Hepatocyte (in vitro differentiated cells): ENCODE results near the gene MALL. TPM values are rescaled to one million over a fixed set of nuclear protein-coding genes. Genes with fewer than 3 reads are reported as not detected.
"Not testable (repeated sequence)": the region's sequence is repeated elsewhere in the genome, so short reads cannot be mapped to it uniquely, and the experiment has no call there.

Source experiments
- DNase-seq: peaks from one replicate; pipeline ENCODE4 v3.0.0-alpha.2; 2016; ENCODE audit warnings: low spot score
- H2AFZ ChIP-seq: fragments of 200-600 bp; sonication (generic); 2 replicates; pipeline ENCODE4 v1.6.0; 2016; ENCODE audit warnings: antibody characterized with exemption, mild to moderate bottlenecking
- H3K27ac ChIP-seq: fragments of 200-600 bp; sonication (generic); 2 replicates; pipeline ENCODE4 v1.5.1; 2016; ENCODE audit warnings: mild to moderate bottlenecking
- H3K27me3 ChIP-seq: fragments of 200-600 bp; sonication (generic); 2 replicates; pipeline ENCODE4 v1.6.1; 2016
- H3K36me3 ChIP-seq: fragments of 200-600 bp; sonication (generic); replicated peaks from 2 replicates; pipeline ENCODE4 v1.5.1; 2016; ENCODE audit warnings: low read depth; ENCODE audit not compliant: insufficient read depth
- H3K4me1 ChIP-seq: fragments of 200-600 bp; sonication (generic); 2 replicates; pipeline ENCODE4 v1.5.1; 2016; ENCODE audit warnings: mild to moderate bottlenecking, moderate library complexity; ENCODE audit not compliant: insufficient read depth
- H3K4me2 ChIP-seq: fragments of 200-600 bp; sonication (generic); 2 replicates; pipeline ENCODE4 v1.6.0; 2016
- H3K4me3 ChIP-seq: fragments of 200-600 bp; sonication (generic); 2 replicates; pipeline ENCODE4 v1.5.1; 2016; ENCODE audit warnings: mild to moderate bottlenecking
- H3K79me2 ChIP-seq: fragments of 200-600 bp; sonication (generic); 2 replicates; pipeline ENCODE4 v1.6.0; 2017; ENCODE audit warnings: mild to moderate bottlenecking
- H3K9me2 ChIP-seq: fragments of 200-600 bp; sonication (generic); replicated peaks from 2 replicates; pipeline ENCODE4 v1.6.0; 2017; ENCODE audit warnings: mild to moderate bottlenecking; ENCODE audit not compliant: insufficient read depth
- H3K9me3 ChIP-seq: fragments of 200-600 bp; sonication (generic); 2 replicates; pipeline ENCODE4 v1.5.1; 2016; ENCODE audit warnings: low read depth, mild to moderate bottlenecking
- H4K20me1 ChIP-seq: fragments of 200-600 bp; sonication (generic); 2 replicates; pipeline ENCODE4 v1.6.0; 2016; ENCODE audit warnings: mild to moderate bottlenecking; ENCODE audit not compliant: insufficient read depth, poor library complexity, severe bottlenecking
- WGBS: methylation state at CpG from one replicate; pipeline ENCODE4 v1.1.6; 2016; ENCODE audit warnings: low lambda C conversion rate; ENCODE audit errors: missing lambda C conversion rate; 5-methylcytosine and 5-hydroxymethylcytosine counted together
- polyA plus RNA-seq: library from polyadenylated mRNA; unstranded; fragments of >200 nt; fragmentation: Nextera tagmentation; extraction: Ambion mirVana; gene quantifications from 2 replicates; pipeline ENCODE4 v1.2.1, GENCODE V29; 2016
- total RNA-seq: library from RNA; depleted of rRNA; stranded (reverse); fragments of >200 nt; gene quantifications from 2 replicates; pipeline ENCODE4 v1.2.3, GENCODE V29; 2014

MALL gene
- total and polyA plus RNA-seq, 2 experiments from 2014 or later = 30.8 to 55.7 TPM

- not testable (repeated sequence) for H3K27me3 ChIP-seq, H3K79me2 ChIP-seq, H3K4me1 ChIP-seq, H3K9me3 ChIP-seq, H2AFZ ChIP-seq, H3K4me3 ChIP-seq, H3K4me2 ChIP-seq, H3K27ac ChIP-seq, H3K36me3 ChIP-seq, H4K20me1 ChIP-seq, DNase-seq, H3K9me2 ChIP-seq
- WGBS = no CpG with 5 or more reads among the region's 11 CpGs
Observed at GRCh38 chr2:110059009-110059693, 56.5 kb downstream of the MALL start.

GRCh38 chr2:110058034-110058433 lies 57.6 kb downstream of the MALL start:
- not testable (repeated sequence) for DNase-seq, H2AFZ ChIP-seq, H3K4me3 ChIP-seq, H3K9me2 ChIP-seq, H3K36me3 ChIP-seq, H3K9me3 ChIP-seq, H3K27me3 ChIP-seq, H4K20me1 ChIP-seq, H3K4me1 ChIP-seq, H3K79me2 ChIP-seq, H3K27ac ChIP-seq, H3K4me2 ChIP-seq

- DNase-seq, H3K36me3 ChIP-seq, H3K27me3 ChIP-seq, H3K27ac ChIP-seq, H3K9me3 ChIP-seq, H3K9me2 ChIP-seq, H3K79me2 ChIP-seq, H3K4me1 ChIP-seq, H3K4me3 ChIP-seq, H4K20me1 ChIP-seq, H2AFZ ChIP-seq, H3K4me2 ChIP-seq: not testable (repeated sequence)
- WGBS = no CpG with 5 or more reads among the region's 8 CpGs
Observed at GRCh38 chr2:110055819-110056408, 59.7 kb downstream of the MALL start.

- peak overlapping the region; percentile 88 for H3K27ac ChIP-seq
- H3K9me2 ChIP-seq, H2AFZ ChIP-seq: not testable (repeated sequence)
Observed at GRCh38 chr2:110054521-110055407, 60.9 kb downstream of the MALL start.

GRCh38 chr2:110053688-110054087 lies 61.9 kb downstream of the MALL start:
- not testable (repeated sequence) for H3K27me3 ChIP-seq, H3K9me3 ChIP-seq, H2AFZ ChIP-seq, H3K27ac ChIP-seq, DNase-seq, H4K20me1 ChIP-seq, H3K4me1 ChIP-seq, H3K36me3 ChIP-seq, H3K79me2 ChIP-seq, H3K9me2 ChIP-seq, H3K4me2 ChIP-seq, H3K4me3 ChIP-seq
- WGBS = no CpG with 5 or more reads among the region's 5 CpGs

More at GRCh38 chr2:110054521-110055407, 60.9 kb downstream of the MALL start:
- DNase-seq = peak; percentile 29
- H3K79me2 ChIP-seq, H3K9me3 ChIP-seq, H4K20me1 ChIP-seq, H3K4me1 ChIP-seq, H3K4me3 ChIP-seq, H3K4me2 ChIP-seq, H3K27me3 ChIP-seq, H3K36me3 ChIP-seq: not testable (repeated sequence)
- 15% methylated on average over 4 of the region's 11 CpGs for WGBS

GRCh38 chr2:110052166-110052565 lies 63.5 kb downstream of the MALL start:
- DNase-seq, H3K9me3 ChIP-seq, H3K36me3 ChIP-seq, H3K4me2 ChIP-seq, H3K4me3 ChIP-seq, H2AFZ ChIP-seq, H3K27ac ChIP-seq, H3K27me3 ChIP-seq, H3K79me2 ChIP-seq, H3K9me2 ChIP-seq, H3K4me1 ChIP-seq, H4K20me1 ChIP-seq: not testable (repeated sequence)
- no CpG with 5 or more reads among the region's 4 CpGs for WGBS

GRCh38 chr2:110050222-110050621 lies 65.4 kb downstream of the MALL start:
- H3K4me3 ChIP-seq, H2AFZ ChIP-seq, H3K79me2 ChIP-seq, H3K9me2 ChIP-seq, H3K36me3 ChIP-seq, H3K27me3 ChIP-seq, H3K9me3 ChIP-seq, H3K27ac ChIP-seq, H3K4me1 ChIP-seq, H3K4me2 ChIP-seq, H4K20me1 ChIP-seq, DNase-seq: not testable (repeated sequence)
- no CpG with 5 or more reads among the region's 5 CpGs for WGBS

GRCh38 chr2:110049769-110050168 lies 65.9 kb downstream of the MALL start:
- not testable (repeated sequence) for H4K20me1 ChIP-seq, H3K9me3 ChIP-seq, H3K79me2 ChIP-seq, H3K4me3 ChIP-seq, H3K4me1 ChIP-seq, DNase-seq, H3K4me2 ChIP-seq, H2AFZ ChIP-seq, H3K36me3 ChIP-seq, H3K9me2 ChIP-seq, H3K27me3 ChIP-seq, H3K27ac ChIP-seq
- WGBS = 67% methylated on average over 3 of the region's 5 CpGs
